ENCODE results near the gene HOXB5.

HOXB5 gene

GRCh38 chr17:48628649-48629410 is 35.3 kb upstream of the HOXB5 start:
- DNase-seq = peak; percentile 24 to 64 (median 52)

- DNase-seq = no peak
Observed at GRCh38 chr17:48627623-48628521, 34.3 kb upstream of the HOXB5 start.

- no peak for DNase-seq
Observed at GRCh38 chr17:48627118-48627597, 33.6 kb upstream of the HOXB5 start.

- no peak for DNase-seq
Observed at GRCh38 chr17:48626245-48627117, 32.9 kb upstream of the HOXB5 start, which contains the start of gene HOXB9. TSS of gene HOXB9 (minus strand) at chr17:48626358. CDS start at chr17:48626269, 89 bp downstream.

- DNase-seq = peak in 1 of 4 experiments; percentile 29
Observed at GRCh38 chr17:48625495-48626244, 32.1 kb upstream of the HOXB5 start.

- DNase-seq = peak in 1 of 4 experiments; percentile 10
Observed at GRCh38 chr17:48624544-48625494, 31.2 kb upstream of the HOXB5 start.

- DNase-seq = no peak
Observed at GRCh38 chr17:48624118-48624517, 30.5 kb upstream of the HOXB5 start.

GRCh38 chr17:48623583-48623982 is 30.0 kb upstream of the HOXB5 start:
- DNase-seq = no peak

GRCh38 chr17:48622857-48623256 is 29.3 kb upstream of the HOXB5 start:
- DNase-seq = no peak

GRCh38 chr17:48621410-48622392 is 28.1 kb upstream of the HOXB5 start:
- DNase-seq = no peak

- DNase-seq = no peak
Observed at GRCh38 chr17:48620461-48621139, 27.0 kb upstream of the HOXB5 start.

- no peak for DNase-seq
Observed at GRCh38 chr17:48619826-48620449, 26.4 kb upstream of the HOXB5 start.

- peak; percentile 84 to 93 (median 92) for DNase-seq
Observed at GRCh38 chr17:48618256-48618896, 24.8 kb upstream of the HOXB5 start.

GRCh38 chr17:48617471-48618255 is 24.1 kb upstream of the HOXB5 start:
- no peak for DNase-seq

- DNase-seq = no peak
Observed at GRCh38 chr17:48616717-48617470, 23.3 kb upstream of the HOXB5 start.

Data from suppressor macrophage (primary cell).